HepG2 (cell line): ENCODE measurements around the gene ANKRD13D. TPM values are rescaled to one million over a fixed set of nuclear protein-coding genes. Genes with fewer than 3 reads are reported as not detected.

Source experiments
- BRCA1 ChIP-seq: sonication (generic); formaldehyde crosslinking; IDR thresholded peaks from 2 replicates; pipeline ENCODE4 v1.4.0; 2020; ENCODE audit warnings: missing genetic modification reagents
- ELF3 ChIP-seq: IDR thresholded peaks from 2 replicates; pipeline ENCODE4 v1.6.1; 2016; ENCODE audit warnings: missing genetic modification reagents, missing compliant biosample characterization
- IRF1 ChIP-seq: sonication (generic); formaldehyde crosslinking; IDR thresholded peaks from 2 replicates; pipeline ENCODE4 v1.4.0; 2020; ENCODE audit warnings: low read depth, mild to moderate bottlenecking, missing genetic modification reagents
- JUNB ChIP-seq: sonication (generic); formaldehyde crosslinking; IDR thresholded peaks from 2 replicates; pipeline ENCODE4 v1.8.0; 2022; ENCODE audit warnings: missing genetic modification reagents, mild to moderate bottlenecking, borderline replicate concordance
- PCBP2 ChIP-seq: fragments of 200-400 bp; formaldehyde crosslinking; optimal IDR thresholded peaks from 2 replicates; pipeline ENCODE3; 2018; ENCODE audit warnings: low read length, low read depth; ENCODE audit not compliant: poor library complexity, severe bottlenecking
- RFX5 ChIP-seq: IDR thresholded peaks from 2 replicates; pipeline ENCODE4 v1.6.1; 2011; ENCODE audit warnings: low read depth, low read length, improper control_type of control experiment
- SALL2 ChIP-seq: sonication (generic); formaldehyde crosslinking; IDR thresholded peaks from 2 replicates; pipeline ENCODE4 v1.8.1; 2023; ENCODE audit warnings: mild to moderate bottlenecking, missing genetic modification reagents, inconsistent platforms
- SKI ChIP-seq: fragments of 450-650 bp; IDR thresholded peaks from one replicate; pipeline ENCODE4 v1.6.1; 2018; ENCODE audit warnings: mild to moderate bottlenecking; ENCODE audit not compliant: partially characterized antibody
- SMAD3 ChIP-seq: sonication (generic); formaldehyde crosslinking; IDR thresholded peaks from 2 replicates; pipeline ENCODE4 v1.4.0; 2020; ENCODE audit warnings: missing genetic modification reagents
- SNAI1 ChIP-seq: sonication (generic); formaldehyde crosslinking; IDR thresholded peaks from 2 replicates; pipeline ENCODE4 v1.5.0; 2020; ENCODE audit warnings: mild to moderate bottlenecking, missing genetic modification reagents, borderline replicate concordance
- SUZ12 ChIP-seq: fragments of 150-350 bp; IDR thresholded peaks from 2 replicates; pipeline ENCODE4 v1.6.1; 2014; ENCODE audit warnings: low read depth, low read length
- TARDBP ChIP-seq: sonication (generic); formaldehyde crosslinking; IDR thresholded peaks from 2 replicates; pipeline ENCODE4 v1.8.0; 2022; ENCODE audit warnings: mild to moderate bottlenecking, missing genetic modification reagents
- ZFP41 ChIP-seq: sonication (generic); formaldehyde crosslinking; IDR thresholded peaks from 2 replicates; pipeline ENCODE4 v1.4.0; 2020; ENCODE audit warnings: mild to moderate bottlenecking, missing genetic modification reagents, borderline replicate concordance
- ZNF17 ChIP-seq: sonication (generic); formaldehyde crosslinking; IDR thresholded peaks from 2 replicates; pipeline ENCODE4 v1.5.0; 2020; ENCODE audit warnings: mild to moderate bottlenecking, missing genetic modification reagents
- ZNF207 ChIP-seq: fragments of 450-650 bp; IDR thresholded peaks from 2 replicates; pipeline ENCODE4 v1.6.1; 2016; ENCODE audit warnings: antibody characterized with exemption, borderline replicate concordance
- ZNF256 ChIP-seq: sonication (generic); formaldehyde crosslinking; conservative IDR thresholded peaks from 2 replicates; pipeline ENCODE4 v1.4.0; 2020; ENCODE audit warnings: missing genetic modification reagents
- ZNF672 ChIP-seq: sonication (generic); formaldehyde crosslinking; IDR thresholded peaks from 2 replicates; pipeline ENCODE4 v1.8.1; 2022; ENCODE audit warnings: missing genetic modification reagents
- ZNF878 ChIP-seq: sonication (generic); formaldehyde crosslinking; IDR thresholded peaks from 2 replicates; pipeline ENCODE4 v1.8.1; 2023; ENCODE audit warnings: mild to moderate bottlenecking, missing genetic modification reagents, moderate library complexity
- polyA plus RNA-seq, 8 experiments: library from polyadenylated mRNA; depleted of rRNA in 3 of 8; stranded (reverse) in 7 of 8; unstranded in 1 of 8; fragments of >200 nt; fragmentation: Illumina TruSeq in 4 of 8; extraction: Trizol in 4 of 8; gene quantifications; 2 replicates each; pipeline versions ENCODE4 v1.2.1 to v1.2.3, GENCODE V29; 2011 to 2016; ENCODE audit warnings: low read depth in 4 of 8, missing spikeins in 1 of 8, mixed read lengths in 1 of 8; ENCODE audit not compliant: insufficient read depth in 1 of 8
- total RNA-seq, 5 experiments: library from RNA; depleted of rRNA; stranded (reverse); fragments of >200 nt; fragmentation: Illumina TruSeq; extraction: Trizol; gene quantifications; 2 replicates each; pipeline ENCODE4 v1.2.3, GENCODE V29; 2016; ENCODE audit warnings: low read depth in 1 of 5
- TF ChIP-seq, protein P1 (sequence below): sonication (generic); formaldehyde crosslinking; IDR thresholded peaks from one replicate; pipeline ENCODE4 v1.5.1; 2020; ENCODE audit warnings: mild to moderate bottlenecking, missing genetic modification reagents; ENCODE audit errors: not compliant biosample characterization

Gene ANKRD13D
- total and polyA plus RNA-seq, 2 of the 13 experiments (the other 11 are each of a cell fraction or from before 2014, with no cell fraction given), result 18.6 to 27.3 TPM

DNA sequence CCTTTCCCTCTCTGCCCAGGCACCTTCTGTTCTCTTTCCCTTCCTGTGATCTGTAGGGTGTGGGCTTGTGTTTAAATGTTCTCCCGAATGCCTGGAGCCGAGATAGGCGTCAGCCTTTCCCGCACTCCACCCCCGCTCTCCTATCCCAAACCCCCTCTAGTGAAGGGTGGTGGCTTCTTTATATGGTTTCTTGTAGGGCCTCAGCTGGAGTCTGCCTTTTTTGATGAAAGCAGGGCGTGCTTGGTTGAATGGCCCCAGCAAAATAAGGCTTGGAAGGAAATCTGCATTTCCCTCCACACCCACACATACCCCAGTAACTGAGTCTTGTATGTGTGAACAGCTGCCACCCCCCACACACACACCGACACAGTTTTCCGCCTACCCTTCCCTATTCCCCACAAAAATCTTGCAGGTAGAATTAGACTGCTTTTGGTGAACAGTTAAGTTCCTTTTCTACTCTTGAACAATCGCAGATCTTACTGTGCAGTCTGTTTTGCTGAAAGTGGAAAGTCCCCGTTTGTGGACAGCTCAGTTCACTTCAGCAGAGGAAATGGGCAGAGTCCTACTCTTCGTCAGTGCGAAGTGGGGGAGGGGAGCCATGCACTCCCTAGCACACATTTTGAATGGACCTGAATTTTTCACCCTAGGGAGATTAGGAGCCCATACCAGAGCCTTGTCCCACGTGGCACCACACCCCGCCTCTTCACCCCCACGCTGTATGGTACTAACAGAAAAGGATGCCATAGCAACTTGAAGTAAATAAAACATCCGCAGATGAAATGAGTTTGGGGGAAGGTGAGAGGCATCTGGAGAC lies 48.3 kb upstream of the ANKRD13D start (continued):
- no peak for TF ChIP-seq BRCA1 (CRISPR knock-in tag)
- TF ChIP-seq PCBP2, result no peak
- no peak for TF ChIP-seq ZNF878
- 0 out of 2 replicates have a peak, but pooled peaks have one; percentile 19 for TF ChIP-seq ELF3 (CRISPR knock-in tag)
- TF ChIP-seq SALL2 (CRISPR knock-in tag), result no peak
- no peak for TF ChIP-seq ZFP41 (CRISPR knock-in tag)
- no peak for TF ChIP-seq IRF1 (CRISPR knock-in tag)
- TF ChIP-seq ZNF17, result no peak
- no peak; the same call in 1 of the 2 replicates for TF ChIP-seq SMAD3 (CRISPR knock-in tag)
- no peak for TF ChIP-seq ZNF256 (CRISPR knock-in tag)
- no peak for TF ChIP-seq JUNB (CRISPR knock-in tag)
- peak; percentile 16; the same call in 1 of the 2 replicates for TF ChIP-seq SNAI1 (CRISPR knock-in tag)
- no peak for TF ChIP-seq SKI
- no peak for TF ChIP-seq SUZ12
- peak; percentile 61; the same call in 1 of the 2 replicates for TF ChIP-seq TARDBP (CRISPR knock-in tag)
- TF ChIP-seq, protein P1, sequence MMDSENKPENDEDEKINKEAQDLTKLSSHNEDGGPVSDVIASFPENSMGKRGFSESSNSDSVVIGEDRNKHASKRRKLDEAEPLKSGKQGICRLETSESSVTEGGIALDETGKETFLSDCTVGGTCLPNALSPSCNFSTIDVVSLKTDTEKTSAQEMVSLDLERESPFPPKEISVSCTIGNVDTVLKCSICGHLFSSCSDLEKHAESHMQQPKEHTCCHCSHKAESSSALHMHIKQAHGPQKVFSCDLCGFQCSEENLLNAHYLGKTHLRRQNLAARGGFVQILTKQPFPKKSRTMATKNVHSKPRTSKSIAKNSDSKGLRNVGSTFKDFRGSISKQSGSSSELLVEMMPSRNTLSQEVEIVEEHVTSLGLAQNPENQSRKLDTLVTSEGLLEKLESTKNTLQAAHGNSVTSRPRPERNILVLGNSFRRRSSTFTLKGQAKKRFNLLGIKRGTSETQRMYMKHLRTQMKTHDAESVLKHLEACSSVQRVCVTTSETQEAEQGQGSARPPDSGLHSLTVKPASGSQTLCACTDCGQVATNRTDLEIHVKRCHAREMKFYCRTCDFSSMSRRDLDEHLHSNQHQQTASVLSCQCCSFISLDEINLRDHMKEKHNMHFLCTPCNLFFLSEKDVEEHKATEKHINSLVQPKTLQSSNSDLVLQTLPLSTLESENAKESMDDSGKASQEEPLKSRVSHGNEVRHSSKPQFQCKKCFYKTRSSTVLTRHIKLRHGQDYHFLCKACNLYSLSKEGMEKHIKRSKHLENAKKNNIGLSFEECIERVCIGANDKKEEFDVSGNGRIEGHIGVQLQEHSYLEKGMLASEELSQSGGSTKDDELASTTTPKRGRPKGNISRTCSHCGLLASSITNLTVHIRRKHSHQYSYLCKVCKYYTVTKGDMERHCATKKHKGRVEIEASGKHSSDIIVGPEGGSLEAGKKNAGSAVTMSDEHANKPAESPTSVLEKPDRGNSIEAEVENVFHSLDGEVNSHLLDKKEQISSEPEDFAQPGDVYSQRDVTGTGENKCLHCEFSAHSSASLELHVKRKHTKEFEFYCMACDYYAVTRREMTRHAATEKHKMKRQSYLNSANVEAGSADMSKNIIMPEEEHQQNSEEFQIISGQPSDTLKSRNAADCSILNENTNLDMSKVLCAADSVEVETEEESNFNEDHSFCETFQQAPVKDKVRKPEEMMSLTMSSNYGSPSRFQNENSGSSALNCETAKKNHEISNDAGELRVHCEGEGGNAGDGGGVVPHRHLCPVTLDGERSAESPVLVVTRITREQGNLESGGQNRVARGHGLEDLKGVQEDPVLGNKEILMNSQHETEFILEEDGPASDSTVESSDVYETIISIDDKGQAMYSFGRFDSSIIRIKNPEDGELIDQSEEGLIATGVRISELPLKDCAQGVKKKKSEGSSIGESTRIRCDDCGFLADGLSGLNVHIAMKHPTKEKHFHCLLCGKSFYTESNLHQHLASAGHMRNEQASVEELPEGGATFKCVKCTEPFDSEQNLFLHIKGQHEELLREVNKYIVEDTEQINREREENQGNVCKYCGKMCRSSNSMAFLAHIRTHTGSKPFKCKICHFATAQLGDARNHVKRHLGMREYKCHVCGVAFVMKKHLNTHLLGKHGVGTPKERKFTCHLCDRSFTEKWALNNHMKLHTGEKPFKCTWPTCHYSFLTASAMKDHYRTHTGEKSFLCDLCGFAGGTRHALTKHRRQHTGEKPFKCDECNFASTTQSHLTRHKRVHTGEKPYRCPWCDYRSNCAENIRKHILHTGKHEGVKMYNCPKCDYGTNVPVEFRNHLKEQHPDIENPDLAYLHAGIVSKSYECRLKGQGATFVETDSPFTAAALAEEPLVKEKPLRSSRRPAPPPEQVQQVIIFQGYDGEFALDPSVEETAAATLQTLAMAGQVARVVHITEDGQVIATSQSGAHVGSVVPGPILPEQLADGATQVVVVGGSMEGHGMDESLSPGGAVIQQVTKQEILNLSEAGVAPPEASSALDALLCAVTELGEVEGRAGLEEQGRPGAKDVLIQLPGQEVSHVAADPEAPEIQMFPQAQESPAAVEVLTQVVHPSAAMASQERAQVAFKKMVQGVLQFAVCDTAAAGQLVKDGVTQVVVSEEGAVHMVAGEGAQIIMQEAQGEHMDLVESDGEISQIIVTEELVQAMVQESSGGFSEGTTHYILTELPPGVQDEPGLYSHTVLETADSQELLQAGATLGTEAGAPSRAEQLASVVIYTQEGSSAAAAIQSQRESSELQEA (CRISPR knock-in tag), result peak; percentile 47
- no peak for TF ChIP-seq ZNF672
- TF ChIP-seq RFX5, result no peak
- TF ChIP-seq ZNF207, result no peak
